Activated CD4-positive, alpha-beta T cell treated with anti-CD3 and anti-CD28 coated beads, Interleukin-2, amount 50 U/mL, for 24 hours (primary cell): Measurements from ENCODE around the gene MAPRE2.

Experiments used
- DNase-seq, 2 donors: peaks; one replicate each; pipeline ENCODE4 v3.0.0-alpha.2; 2020; ENCODE audit warnings: low read depth in 1 of 2, low spot score in 1 of 2

MAPRE2 gene

DNA sequence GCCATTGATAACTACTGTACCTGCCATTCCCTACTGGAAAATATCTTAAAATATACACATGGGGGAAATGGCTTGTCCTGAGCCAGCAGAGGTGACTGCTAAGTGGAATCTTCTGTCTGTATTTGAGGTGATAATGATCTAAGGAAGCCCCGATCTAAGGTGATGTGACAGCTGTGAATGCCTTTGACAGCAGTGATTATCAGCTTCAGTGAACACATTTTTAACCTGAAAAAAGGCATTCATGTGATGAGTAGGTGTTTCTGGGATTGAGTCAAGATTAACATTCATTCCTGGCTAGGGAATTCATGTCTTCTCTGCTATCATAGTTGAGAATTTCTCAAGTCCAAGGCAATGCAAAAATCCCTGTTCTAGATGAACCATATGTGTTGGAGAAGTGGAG, 9.1 kb upstream of the MAPRE2 start:
- DNase-seq, result no peak

DNA sequence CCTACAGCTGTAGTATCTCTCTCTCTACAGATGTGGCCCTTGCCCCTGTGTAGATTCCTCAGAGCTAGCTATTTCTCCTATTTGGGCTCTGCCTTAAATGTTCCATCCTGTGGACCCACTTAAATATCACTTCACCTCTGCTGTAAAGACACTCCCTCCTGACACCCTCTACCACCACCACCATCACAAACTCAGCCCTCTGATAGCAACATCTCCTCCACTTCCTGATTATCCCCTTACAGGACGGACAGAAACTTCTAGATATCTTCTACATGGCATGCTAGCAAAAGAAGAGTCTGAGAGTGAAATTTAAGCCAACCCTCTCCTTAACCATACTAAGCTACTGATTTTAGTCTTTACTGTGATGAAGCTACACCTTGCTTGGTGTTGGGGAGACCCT, 3.2 kb upstream of the MAPRE2 start:
- DNase-seq, result no peak

DNA sequence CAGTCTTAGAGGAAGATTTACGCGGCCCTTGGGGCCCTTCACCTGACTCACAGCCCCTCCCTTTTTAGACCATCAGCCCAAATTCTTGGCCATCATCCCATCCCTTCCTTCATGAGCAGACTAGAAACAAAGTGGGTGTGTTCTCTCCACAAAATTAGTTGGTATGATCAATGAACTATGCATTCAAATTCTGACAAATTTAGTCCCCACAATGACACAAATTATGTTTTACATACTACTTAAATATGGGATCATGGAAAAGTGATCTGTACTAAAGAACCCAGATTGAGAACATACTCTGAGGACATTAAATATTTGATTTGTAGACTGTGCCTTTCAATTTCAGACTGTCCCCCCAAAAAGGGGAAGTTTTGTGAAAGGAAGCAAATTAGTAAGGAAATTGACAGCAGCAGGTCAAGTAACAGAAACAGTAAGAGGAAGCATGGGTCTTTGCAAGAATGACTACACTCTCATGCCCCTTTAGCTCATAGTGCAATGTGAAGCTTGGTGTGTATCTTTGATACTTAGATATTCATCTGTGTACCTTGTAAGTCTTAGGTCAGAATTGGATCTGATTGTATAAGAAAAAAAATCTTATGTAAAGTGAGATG, 2.2 kb upstream of the MAPRE2 start:
- no peak for DNase-seq

DNA sequence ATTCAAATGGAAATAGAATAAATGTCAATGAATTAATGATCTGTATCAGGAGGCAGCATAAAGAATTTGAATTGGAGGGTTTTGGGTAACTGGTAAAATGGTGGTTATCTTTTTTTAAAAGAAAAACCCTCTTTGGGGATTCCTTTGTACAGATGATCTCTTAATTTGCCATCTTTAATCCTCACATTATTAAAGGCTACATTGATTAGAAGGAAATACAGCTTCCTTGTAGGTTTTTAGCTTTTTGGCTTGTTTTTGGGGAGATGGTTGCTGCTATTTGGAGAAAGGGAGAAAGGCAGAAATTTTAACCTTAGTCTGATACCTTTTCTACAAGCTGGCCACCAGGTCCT, 600 bp upstream of the MAPRE2 start:
- no peak for DNase-seq

DNA sequence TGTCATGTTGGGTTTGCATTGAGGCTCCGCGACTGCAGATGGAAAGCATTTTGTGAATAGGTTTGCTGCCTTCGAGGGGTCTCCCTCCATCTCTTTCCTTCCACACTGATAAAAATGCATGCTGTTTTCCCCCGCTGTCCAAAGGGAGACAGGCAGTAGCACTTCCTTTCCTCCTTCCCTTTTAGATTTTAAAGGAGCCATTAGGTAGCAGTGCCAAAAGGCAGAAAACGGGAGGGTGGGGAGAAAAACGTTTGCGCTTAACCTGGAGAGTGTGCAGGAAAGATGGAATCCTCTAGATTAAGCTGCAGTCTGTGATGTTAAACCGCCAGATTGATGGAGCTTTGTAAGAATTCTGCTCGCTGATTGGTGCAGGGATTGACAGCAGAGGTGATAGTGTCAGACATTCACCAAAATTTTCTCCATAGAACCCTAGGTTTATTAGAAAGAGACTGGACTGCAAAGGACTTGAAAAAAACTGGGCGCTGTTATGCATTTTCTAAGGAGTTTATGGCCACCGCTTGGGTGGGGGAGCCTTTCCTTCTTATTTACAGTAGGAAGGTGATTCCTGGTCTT, 688 bp downstream of the MAPRE2 start:
- no peak for DNase-seq

DNA sequence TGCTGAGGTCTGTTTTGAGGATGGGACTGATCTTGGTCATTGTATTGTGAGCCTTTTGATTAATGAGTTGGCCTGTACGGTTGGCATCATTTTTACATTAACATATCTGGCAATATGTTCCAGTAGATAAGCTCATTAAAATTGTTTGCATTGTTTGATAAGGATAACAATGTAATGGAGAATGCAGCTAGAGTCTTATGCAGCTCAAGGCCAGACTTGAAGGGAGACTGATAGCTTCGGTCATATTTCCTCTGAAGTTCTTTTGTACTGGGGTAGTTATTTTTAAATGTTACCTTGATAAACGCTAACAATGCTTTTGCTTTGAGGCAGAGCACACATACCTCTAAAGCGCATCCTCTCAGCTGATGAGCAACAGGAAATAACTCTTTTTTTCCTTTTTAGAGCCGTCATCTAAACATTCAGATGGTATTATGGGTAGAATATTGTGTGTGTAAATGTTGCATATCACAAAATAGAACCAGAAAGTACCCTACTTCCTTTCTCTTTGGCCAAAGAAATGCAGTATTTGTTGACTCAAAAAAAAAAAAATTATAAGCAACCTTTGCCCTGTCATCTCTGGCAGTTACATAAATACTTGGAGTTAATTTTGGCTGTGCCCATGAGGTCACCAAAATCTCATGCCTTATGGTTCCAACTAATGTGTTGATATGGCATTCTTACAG, 1.3 kb downstream of the MAPRE2 start:
- no peak for DNase-seq

DNA sequence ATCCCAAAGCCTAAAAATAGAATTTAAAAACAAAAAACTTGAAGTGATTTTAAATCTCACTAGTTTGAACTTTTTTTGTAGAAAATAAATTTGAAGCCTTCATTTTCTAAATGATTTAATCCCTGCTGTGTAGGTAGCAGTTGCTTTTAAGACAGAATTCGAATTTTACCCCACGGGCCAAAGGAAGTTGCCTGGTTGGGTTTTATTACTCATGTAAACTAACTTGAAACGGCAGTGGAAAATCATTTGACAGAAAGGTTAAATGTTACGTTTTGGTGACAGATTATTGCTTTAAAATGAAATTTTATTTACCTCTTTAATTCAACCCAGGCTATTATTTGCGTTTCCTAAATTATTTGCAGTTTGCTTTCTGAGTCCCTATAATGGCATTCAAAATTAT, 2.0 kb downstream of the MAPRE2 start:
- no peak for DNase-seq

DNA sequence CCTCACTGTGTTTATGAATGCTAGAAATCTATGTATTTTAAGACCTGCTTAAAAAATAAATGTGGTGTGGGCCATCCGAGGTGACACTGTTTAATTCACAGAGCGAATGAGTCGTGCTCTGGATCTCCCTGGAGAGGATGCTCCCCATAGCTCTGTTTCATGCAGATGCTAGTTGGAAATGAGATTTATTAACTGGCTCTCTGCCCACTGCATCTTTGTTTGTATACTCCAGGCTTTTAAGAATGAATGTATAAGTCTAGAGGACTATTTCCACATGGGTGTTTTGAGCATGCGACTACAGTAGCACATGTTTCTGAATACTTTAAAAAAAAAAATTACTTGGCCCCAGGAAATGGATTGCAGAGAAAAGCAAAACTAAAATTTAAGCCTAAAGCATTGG, 3.9 kb downstream of the MAPRE2 start:
- no peak for DNase-seq

DNA sequence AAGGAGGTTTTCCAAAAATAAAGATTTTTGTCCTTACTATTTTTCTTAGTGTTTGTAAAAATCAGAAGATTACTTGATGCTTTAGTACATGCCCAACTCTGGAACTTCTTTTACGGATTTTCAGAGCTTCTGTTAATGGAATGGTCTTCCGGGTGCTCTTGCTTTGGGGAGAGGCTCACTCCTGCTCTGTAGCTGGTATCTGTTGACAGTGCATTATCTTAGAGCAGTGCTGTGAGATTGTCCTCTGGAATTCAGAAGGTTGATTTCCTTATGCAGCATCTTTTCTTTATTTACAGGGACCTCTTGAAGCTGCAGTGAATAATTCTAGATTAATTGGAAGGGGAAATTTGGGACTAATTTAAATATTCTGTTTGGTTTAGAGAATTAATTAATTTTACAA, 4.6 kb downstream of the MAPRE2 start:
- DNase-seq, result no peak

DNA sequence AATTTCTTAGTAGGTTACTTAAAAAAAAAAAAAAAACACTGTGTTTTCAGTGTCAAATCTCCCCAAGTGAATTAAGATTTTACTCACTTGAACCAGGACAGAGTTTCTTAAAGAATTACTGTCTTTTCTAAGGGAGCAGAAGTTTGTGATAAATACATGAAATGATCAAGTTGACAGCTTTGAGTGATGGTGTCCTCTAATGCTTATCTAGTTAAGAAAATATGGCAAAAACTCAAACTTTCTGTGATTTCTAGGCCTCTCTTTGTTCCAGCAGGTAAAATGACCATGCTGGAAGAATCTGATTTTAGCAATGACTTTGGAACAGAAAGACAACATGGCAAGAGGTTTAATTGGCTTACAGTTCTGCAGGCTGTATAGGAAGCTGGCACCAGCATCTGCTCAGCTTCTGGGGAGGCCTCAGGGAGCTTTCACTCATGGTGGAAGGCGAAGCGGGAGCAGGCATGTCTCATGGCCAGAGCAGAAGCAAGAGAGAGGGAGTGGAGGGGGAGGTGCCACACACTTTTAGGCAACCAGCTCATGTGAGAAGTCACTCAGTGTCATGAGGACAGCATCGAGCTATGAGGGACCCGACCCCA, 6.6 kb downstream of the MAPRE2 start:
- no peak for DNase-seq

DNA sequence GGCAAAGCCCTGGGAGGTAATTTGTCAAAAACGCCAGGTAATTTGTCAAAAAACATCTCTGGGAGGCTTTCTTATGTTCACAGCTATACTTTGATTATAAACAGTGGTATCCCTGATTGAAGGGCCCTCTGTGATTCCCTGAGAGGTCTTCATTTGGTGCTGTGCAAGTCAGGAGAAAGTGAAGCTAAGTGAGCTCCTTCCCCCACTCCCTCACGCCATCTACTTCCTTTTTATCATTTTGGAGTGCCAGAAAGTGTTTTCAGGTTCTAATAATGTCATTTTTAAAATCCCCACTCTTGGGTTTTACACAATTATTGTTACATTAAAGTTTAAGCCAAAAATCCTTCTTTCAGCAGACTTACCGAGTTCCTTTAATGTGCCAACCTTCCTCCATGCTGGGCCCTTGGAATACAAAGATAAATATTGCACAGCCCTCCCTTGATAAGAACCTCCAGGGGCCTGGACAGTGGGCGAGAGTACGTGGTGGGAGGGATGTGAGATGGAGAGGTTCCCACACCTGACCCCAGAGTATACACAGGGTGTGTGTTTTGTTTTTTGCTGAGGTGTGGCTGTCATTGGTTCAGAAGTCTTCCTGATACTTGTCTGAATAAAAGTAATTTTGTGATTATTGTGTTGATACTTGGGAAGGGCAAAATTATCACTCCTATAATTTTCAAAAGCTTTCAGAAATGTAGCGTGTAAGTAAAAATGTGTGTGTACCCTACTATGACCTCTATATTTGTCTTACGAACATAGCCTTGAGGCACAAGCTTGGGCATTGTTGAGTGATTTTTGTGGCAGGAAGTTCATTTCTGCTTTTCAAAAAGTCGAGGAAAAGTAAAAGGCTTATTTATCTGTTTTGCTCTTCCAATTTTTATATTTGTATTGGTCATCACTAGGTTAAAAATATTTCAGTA, 8.2 kb downstream of the MAPRE2 start:
- DNase-seq, result no peak

DNA sequence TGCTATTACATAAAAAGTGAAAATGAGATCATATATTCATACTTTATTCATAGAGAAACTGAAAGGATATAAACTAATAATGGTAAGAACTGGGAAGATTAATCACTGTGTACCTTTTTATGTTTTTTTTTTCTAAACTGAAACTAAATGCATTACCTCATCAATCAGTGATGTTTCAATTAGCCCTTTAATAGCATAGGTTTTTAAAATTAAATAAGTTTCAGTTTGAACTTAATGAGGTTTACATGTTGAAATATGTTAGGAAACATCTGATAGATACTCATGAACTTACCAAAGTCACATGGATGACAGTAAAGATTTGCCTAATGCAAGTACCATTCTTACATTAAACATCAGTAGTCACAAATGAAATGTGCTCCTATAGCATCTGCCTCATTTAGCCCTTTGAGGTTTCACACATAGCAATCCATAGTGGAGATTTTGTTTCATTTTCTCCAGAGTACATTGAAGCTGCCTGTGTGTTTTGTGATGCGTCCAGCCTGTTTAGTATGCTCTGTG, 8.9 kb downstream of the MAPRE2 start:
- no peak for DNase-seq

DNA sequence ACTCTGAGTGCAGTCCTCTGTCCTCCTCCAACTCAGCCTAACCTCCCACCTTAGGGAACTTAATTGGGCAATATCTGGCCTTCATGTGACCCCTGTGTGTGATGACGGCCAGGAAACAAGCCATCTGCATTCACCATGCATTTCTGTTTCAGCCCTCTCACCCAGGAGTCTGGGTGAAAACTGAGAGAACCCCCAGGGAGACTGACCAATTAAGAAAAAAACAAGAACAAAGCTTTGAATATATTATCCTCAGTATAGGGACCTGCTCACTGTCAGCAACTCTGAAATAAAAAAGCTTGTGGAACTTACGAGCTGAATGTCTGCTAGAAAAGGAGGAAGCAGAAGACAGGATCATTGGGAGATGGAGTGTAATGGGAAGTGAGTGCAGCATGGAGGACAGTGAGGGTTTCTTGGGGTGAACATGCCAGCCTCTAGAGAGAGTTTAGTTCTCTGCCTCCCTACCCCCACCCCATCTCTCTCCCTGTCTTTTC, 9.5 kb downstream of the MAPRE2 start:
- no peak for DNase-seq

DNA sequence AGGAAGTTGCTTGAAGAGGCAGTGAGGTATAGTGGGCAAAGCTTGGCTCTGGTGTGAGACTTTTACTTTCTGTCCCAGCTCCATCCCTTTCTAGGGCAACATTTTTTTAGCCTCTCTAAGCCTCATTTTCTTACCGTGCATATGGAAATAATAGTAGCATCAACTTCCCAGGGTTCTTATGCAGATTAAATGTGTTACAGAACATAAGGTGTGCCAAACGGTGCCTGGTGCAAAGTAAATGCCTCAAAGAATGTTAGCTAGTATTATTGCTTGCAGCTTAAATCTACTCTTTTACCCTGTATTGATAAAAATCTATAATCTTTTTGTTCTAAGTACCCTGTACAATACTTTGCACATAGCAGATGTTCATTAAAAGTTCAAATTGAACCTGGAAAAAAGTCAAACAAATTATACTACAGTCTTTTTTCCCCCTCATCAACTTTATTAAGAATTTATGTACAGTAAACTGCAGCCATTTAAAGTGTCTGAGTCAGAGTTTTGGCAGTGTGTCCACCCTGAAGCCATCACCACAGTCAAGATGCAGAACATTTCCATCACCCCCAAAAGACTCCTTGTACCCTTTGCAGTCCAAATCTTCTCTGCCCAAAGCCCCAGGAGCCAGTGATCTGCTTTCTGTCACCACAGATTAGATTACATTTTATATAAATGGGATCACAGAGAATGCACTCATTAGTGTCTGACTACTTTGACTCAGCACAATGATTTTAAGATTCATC, 10.6 kb downstream of the MAPRE2 start:
- no peak for DNase-seq

DNA sequence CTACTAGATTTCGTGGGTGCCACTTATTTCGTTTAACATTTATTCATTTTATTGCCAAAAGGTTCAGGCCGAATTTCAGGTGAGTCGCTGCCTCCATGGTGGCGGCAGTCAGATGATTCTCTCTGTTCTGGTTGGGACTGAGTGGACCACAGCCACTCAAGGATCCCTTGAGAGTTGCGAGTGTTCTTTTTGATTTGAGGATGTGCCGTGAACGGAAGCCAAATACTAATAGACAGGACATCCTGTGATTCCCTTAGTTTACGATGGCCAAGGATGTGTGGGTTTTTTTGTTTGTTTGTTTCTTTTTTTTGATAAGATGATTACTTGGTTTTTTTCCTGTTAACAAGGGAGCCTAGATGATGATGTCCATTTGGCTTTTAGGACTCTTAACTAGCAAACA, 13.2 kb downstream of the MAPRE2 start:
- DNase-seq, result no peak

DNA sequence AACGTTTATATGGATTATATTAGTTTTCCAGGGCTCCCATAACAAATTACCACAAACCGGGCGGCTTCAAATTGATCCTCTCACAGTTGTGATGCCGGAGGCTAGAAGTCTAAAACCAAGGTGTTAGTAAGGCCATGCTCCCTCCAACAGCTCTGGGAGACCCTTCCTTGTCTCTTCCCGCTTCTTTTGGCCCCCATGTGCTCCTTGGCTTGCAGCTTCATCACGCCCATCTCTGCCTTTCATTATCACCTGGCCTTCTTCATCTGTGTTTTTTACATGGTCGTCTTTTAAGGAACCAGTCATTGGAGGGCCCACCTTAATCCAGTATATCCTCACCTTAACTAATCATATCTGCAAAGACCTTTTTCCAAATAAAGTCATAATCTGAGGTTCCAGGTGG, 13.9 kb downstream of the MAPRE2 start:
- no peak for DNase-seq

DNA sequence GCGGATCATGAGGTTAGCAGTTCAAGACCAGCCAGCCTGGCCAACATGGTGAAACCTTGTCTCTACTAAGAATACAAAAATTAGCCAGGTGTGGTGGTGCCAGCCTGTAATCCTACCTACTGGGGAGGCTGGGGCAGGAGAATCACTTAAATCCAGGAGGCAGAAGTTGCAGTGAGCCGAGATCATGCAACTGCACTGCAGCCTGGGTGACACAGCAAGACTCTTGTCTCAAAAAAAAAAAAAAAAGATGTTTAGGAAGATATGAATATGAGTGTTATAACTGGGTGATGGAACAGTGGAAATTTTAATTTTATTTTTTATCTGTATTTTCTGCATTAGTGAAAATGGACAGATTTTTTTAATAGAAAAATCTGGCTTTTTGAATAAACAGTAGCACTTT, 14.5 kb downstream of the MAPRE2 start:
- no peak for DNase-seq

DNA sequence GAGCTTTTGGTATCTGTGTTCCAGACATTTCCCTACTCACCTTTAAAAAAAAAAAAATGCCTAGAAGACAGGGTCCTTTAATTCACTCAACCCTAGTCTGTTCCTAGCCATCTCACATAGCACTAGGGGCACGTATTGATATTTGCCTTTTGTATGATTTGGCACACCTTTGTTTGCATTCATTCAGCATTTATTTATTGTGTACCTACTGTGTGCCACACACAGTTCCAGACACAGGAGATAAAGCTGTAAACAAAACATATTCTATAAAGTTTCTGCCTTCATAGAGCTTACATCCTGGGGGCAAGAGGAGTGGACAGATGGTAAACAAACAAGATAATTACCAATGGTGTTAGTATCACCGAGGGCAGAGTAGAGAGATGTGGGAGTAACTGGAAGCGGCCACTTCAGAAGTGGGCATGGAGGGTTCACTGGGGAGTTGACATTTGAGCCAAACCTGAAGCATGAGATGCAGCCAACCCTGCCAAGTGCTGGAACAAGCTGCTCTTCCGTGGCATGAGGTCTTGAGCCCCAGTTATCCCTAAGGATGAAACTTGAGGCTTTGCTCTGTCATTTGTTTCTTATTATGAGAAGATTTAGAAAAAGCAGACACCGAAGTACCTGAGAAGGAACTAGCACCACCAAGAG, 18.2 kb downstream of the MAPRE2 start:
- no peak for DNase-seq

DNA sequence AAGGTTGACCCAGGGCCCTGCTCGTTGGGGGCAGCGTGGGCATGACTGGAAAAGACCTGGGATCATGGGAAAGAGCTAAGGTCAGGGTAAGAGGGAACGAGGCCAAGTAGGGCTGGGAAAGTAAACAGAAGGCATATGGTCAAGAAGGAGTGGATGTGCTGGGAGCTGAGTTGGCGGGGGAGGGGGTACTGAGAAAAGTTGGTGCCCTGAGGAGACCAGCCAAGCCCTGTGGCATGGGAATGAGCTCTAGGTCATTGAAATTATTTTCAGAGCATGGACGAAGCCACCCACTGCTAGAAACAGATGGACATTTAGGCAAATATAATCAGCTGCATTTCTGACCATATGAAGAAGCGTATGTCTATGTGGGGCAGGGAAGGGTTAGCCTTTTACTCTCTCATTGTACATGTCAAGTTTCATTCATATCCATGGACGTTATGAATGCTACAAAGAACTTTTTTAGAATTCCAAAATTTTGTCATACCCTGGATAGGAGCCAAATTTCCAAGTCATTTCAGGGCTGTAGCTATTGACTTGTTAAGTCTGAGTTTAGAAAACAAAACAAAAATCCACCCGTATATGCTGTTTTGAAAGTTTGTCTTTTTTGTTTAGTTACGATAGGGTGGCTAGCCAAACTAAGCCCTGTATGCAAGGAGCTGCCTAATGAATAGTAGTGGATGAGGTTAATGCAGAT, 19.1 kb downstream of the MAPRE2 start:
- DNase-seq, result no peak
